GM12878 (cell line): ENCODE data around the gene PTEN. TPM values are rescaled to one million over a fixed set of nuclear protein-coding genes. Genes with fewer than 3 reads are reported as not detected.
A peak's percentile ranks its signal among the peaks of the same experiment; 100 is the strongest.

ENCODE experiments used
- ATAC-seq: fragments of 200-7000 bp; cut with Tn5 transposase; 3 replicates; pipeline ENCODE4 v1.9.1; 2020; ENCODE audit warnings: mild to moderate bottlenecking, moderate library complexity
- BruUV-seq: library from RNA; stranded (reverse); fragments of 400-500 nt; replicated peaks from 2 replicates; lab custom pipeline; 2021; lab: Mats Ljungman, UMichigan
- CTCF ChIA-PET: fragments of 300-600 bp; sonication (Branson Sonifier 250); formaldehyde crosslinking; extraction: SDS; loops from one replicate; lab custom pipeline; 2021; ENCODE audit warnings: inconsistent platforms; lab: Yijun Ruan, JAX
- POLR2A ChIA-PET: fragments of 350-600 bp; formaldehyde crosslinking; extraction: SDS; loops from one replicate; lab custom pipeline; 2021; ENCODE audit warnings: inconsistent platforms; lab: Charles Lee
- RAD21 ChIA-PET: fragments of 300-600 bp; sonication (Branson Sonifier 250); formaldehyde crosslinking; loops from one replicate; lab custom pipeline; 2023; ENCODE audit warnings: antibody characterized with exemption; ENCODE audit not compliant: unreplicated experiment; lab: Charles Lee
- SMC1A ChIA-PET: fragments of 300-600 bp; sonication (Branson Sonifier 250); formaldehyde crosslinking; loops from one replicate; lab custom pipeline; 2023; ENCODE audit not compliant: unreplicated experiment, uncharacterized antibody; lab: Charles Lee
- DNase-seq: peaks from one replicate; pipeline ENCODE4 v3.0.0-alpha.2; 2011; ENCODE audit warnings: low read depth, low spot score
- FAIRE-seq: peaks from 3 replicates; lab custom pipeline; 2011; peaks lifted over from hg19 to GRCh38; lab: Jason Lieb, UNC
- H2AFZ ChIP-seq: 2 replicates; pipeline ENCODE4 v1.6.0; 2011; ENCODE audit warnings: low read depth, low read length, control low read depth; ENCODE audit not compliant: control insufficient read depth
- H3K27ac ChIP-seq: 2 replicates; pipeline ENCODE4 v1.5.1; 2011; ENCODE audit warnings: control low read depth; ENCODE audit not compliant: control insufficient read depth, insufficient read depth
- H3K27me3 ChIP-seq, 2 experiments: replicated peaks in 1 of 2; 2 replicates each; pipeline versions ENCODE4 v1.6.0 to v1.6.1; 2011; ENCODE audit warnings: low read length in 1 of 2; ENCODE audit not compliant: control insufficient read depth in 2 of 2, insufficient read depth in 2 of 2
- H3K36me3 ChIP-seq, 2 experiments: 2 replicates each; pipeline ENCODE4 v1.5.1; 2011; ENCODE audit warnings: low read length in 1 of 2; ENCODE audit not compliant: control insufficient read depth in 2 of 2, insufficient read depth in 2 of 2
- H3K4me1 ChIP-seq: 2 replicates; pipeline ENCODE4 v1.6.1; 2011; ENCODE audit warnings: mild to moderate bottlenecking, low read length, moderate library complexity, mixed read lengths; ENCODE audit not compliant: control insufficient read depth, insufficient read depth
- H3K4me2 ChIP-seq: 2 replicates; pipeline ENCODE4 v1.6.0; 2011; ENCODE audit warnings: control low read depth; ENCODE audit not compliant: control insufficient read depth, insufficient read depth
- H3K4me3 ChIP-seq: fragments of 200-600 bp; sonication (generic); 2 replicates; pipeline ENCODE4 v1.5.1; 2016
- H3K79me2 ChIP-seq: 2 replicates; pipeline ENCODE4 v1.6.0; 2011; ENCODE audit warnings: low read length; ENCODE audit not compliant: control insufficient read depth, insufficient read depth
- H3K9ac ChIP-seq: 2 replicates; pipeline ENCODE4 v1.8.0; 2011; ENCODE audit warnings: low read length, control low read depth, mixed read lengths; ENCODE audit not compliant: control insufficient read depth, insufficient read depth
- H3K9me3 ChIP-seq: replicated peaks from 3 replicates; pipeline ENCODE4 v1.5.1; 2011; ENCODE audit warnings: mild to moderate bottlenecking, low read length; ENCODE audit not compliant: control insufficient read depth, insufficient read depth
- H4K20me1 ChIP-seq: 2 replicates; pipeline ENCODE4 v1.6.0; 2011; ENCODE audit not compliant: control insufficient read depth, insufficient read depth
- ATF2 ChIP-seq: IDR thresholded peaks from 2 replicates; pipeline ENCODE4 v1.6.1; 2012; ENCODE audit warnings: low read length, inconsistent platforms
- CEBPB ChIP-seq, 2 experiments: fragments of 150-350 bp in 1 of 2; IDR thresholded peaks; 2 replicates each; pipeline ENCODE4 v1.6.1; 2012 to 2014; ENCODE audit warnings: low read depth in 2 of 2, low read length in 2 of 2, borderline replicate concordance in 1 of 2, inconsistent platforms in 1 of 2
- FOXK2 ChIP-seq: fragments of 450-650 bp; IDR thresholded peaks from 2 replicates; pipeline ENCODE4 v1.6.1; 2017; ENCODE audit warnings: mild to moderate bottlenecking, moderate library complexity
- KAT2A ChIP-seq: conservative IDR thresholded peaks from 2 replicates; pipeline ENCODE4 v1.6.1; 2011; ENCODE audit warnings: low read depth, low read length; ENCODE audit not compliant: control insufficient read depth
- NFXL1 ChIP-seq: fragments of 450-650 bp; IDR thresholded peaks from 2 replicates; pipeline ENCODE4 v1.6.1; 2017; ENCODE audit warnings: antibody characterized with exemption, mild to moderate bottlenecking, borderline replicate concordance
- NR2F1 ChIP-seq: fragments of 450-650 bp; conservative IDR thresholded peaks from 2 replicates; pipeline ENCODE4 v1.6.1; 2017; ENCODE audit warnings: mild to moderate bottlenecking
- SPI1 ChIP-seq: IDR thresholded peaks from 2 replicates; pipeline ENCODE4 v1.6.1; 2011; ENCODE audit warnings: low read depth, mild to moderate bottlenecking, low read length, moderate library complexity, borderline replicate concordance; ENCODE audit not compliant: insufficient read depth
- ZBTB4 ChIP-seq: fragments of 450-650 bp; formaldehyde crosslinking; IDR thresholded peaks from 2 replicates; pipeline ENCODE4 v1.4.0; 2022; ENCODE audit warnings: mild to moderate bottlenecking, moderate library complexity
- ZZZ3 ChIP-seq: IDR thresholded peaks from 2 replicates; pipeline ENCODE4 v1.6.1; 2011; ENCODE audit warnings: low read depth; ENCODE audit not compliant: control insufficient read depth, insufficient read length
- WGBS: methylation state at CpG from one replicate; pipeline ENCODE4 v1.1.6; 2016; ENCODE audit warnings: low lambda C conversion rate; ENCODE audit not compliant: insufficient replicate concordance, insufficient coverage; ENCODE audit errors: missing lambda C conversion rate; 5-methylcytosine and 5-hydroxymethylcytosine counted together
- in situ Hi-C: fragments of 300-500 bp; cut with MboI; formaldehyde crosslinking; loops from 9 replicates; pipeline ENCODE4 v1.14.3; 2018; ENCODE audit warnings: mixed read lengths
- intact Hi-C: fragments of 100-400 bp; cut with micrococcal nuclease; formaldehyde crosslinking; loops from one replicate; pipeline ENCODE4 v1.14.2; 2022; ENCODE audit not compliant: unreplicated experiment
- polyA plus RNA-seq, 11 experiments: library from polyadenylated mRNA; depleted of rRNA in 4 of 11; unstranded in 6 of 11; stranded (reverse) in 5 of 11; fragments of >200 nt; fragmentation: Nextera tagmentation in 4 of 11; fragmentation: Illumina TruSeq in 1 of 11; extraction: Ambion mirVana in 4 of 11; extraction: Trizol in 1 of 11; gene quantifications; 1 replicate in 1 of 11; 2 replicates in 10 of 11; pipeline versions ENCODE4 v1.2.1 to v1.2.3, GENCODE V29; 2011 to 2016; ENCODE audit warnings: inconsistent platforms in 2 of 11, missing spikeins in 2 of 11, low read depth in 1 of 11
- total RNA-seq, 4 experiments: library from RNA; depleted of rRNA in 3 of 4; stranded (reverse); fragments of >200 nt in 3 of 4; fragmentation: Illumina TruSeq in 1 of 4; extraction: Trizol in 1 of 4; gene quantifications; 2 replicates each; pipeline versions ENCODE4 v1.2.1 to v1.2.3, GENCODE V29; 2013 to 2021
- TF ChIP-seq, protein P1 (sequence below), 3 experiments: IDR thresholded peaks in 2 of 3; conservative IDR thresholded peaks in 1 of 3; 2 replicates each; pipeline ENCODE4 v1.5.1; 2011; ENCODE audit warnings: low read depth in 3 of 3, low read length in 3 of 3, mild to moderate bottlenecking in 3 of 3, control low read depth in 2 of 3, moderate library complexity in 2 of 3, inconsistent platforms in 1 of 3, mixed read lengths in 1 of 3; ENCODE audit not compliant: control insufficient read depth in 2 of 3, insufficient read depth in 1 of 3; ENCODE audit errors: extremely low read depth in 1 of 3

Gene PTEN
- total and polyA plus RNA-seq, 10 of the 15 experiments (the other 5 are each of a cell fraction or from before 2014, with no cell fraction given), result 26.1 to 175 (median 58.1) TPM

DNA sequence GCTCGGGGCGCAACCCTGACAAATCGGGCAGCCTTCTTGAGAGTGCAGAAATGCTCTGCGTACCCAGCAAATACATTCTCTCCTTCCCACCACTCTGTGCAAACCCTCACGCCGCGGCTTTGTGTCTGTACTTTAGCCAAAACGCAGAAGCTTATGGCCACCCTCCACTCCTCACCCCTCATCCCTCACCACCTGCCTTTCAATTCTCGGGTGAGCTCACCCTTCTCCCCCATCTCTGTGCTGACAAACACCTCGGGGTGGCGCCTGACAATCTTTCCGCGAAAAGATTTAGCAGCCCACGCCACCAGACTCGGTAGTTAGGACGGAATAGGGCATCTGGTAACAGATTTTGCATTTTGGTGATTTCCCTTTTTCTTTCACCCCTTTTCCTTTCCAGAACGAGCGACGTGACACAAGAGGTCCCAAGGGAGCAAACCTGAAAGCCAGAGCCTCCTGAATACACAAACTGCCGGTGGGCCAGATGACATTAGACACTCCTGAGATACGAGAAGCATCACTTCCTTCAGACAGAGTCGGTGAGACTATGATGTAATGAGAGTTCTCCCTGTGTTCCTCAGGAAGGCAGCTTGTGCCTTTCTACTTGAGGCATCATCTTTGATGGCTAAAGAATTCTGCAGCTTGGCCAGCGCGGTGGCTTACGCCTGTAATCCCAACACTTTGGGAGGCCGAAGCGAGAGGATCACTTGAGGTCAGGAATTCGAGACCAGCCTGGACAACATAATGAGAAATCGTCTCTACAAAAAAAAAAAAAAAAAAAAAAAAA, 44.7 kb upstream of the PTEN start (continued):
- no peak for TF ChIP-seq ZBTB4
- TF ChIP-seq CEBPB (IDR thresholded peaks at IDR 0.05; ENCODE audit: borderline replicate concordance in 1 of 2, low read depth in 2 of 2, low read length in 2 of 2), result no peak
- no peak for TF ChIP-seq NFXL1
- TF ChIP-seq NR2F1, result no peak
- TF ChIP-seq KAT2A, result no peak
- no peak for TF ChIP-seq ZZZ3
- TF ChIP-seq, all 136 proteins: peak for 22

DNA sequence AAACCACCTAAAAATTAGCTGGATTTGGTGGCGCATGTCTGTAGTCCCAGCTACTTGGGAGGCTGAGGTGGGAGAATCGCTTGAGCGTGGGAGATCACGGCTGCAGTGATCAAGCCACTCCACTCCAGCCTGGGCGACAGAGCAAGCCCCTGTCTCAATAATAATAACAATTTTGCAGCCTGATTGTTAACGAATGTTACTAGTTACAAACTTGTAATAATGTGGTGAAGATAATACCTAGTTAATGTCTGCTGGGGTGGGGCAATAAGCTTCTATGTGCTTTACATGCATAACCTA, 44.2 kb upstream of the PTEN start:
- ChIA-PET RAD21 (interaction anchor here (0.7 to 2.8 kb wide), 8 partner anchors 9 to 573 kb away, joined by 4 to 13 read pairs (median 5); partner anchors contain the start of genes KLLN and PTEN), SMC1A (interaction anchor here (1.2 to 3.7 kb wide), 8 partner anchors 10 to 296 kb away, joined by 3 to 21 read pairs (median 6); no protein-coding TSS in a partner anchor)
- no peaks in the 10 kb centered on the region; a peak in 1 of 4 replicates for H3K36me3 ChIP-seq
- no TSS peak for BruUV-seq
- WGBS, result 94% methylated on average over 6 of the region's 6 CpGs
- no peaks in the 10 kb centered on the region for H3K27me3 ChIP-seq
- H3K27ac ChIP-seq, result no peak overlapping the region
- 0 out of 2 replicates have a peak overlapping the region, but pooled peaks have one; percentile 44 for H3K4me2 ChIP-seq
- no peak overlapping the region for H3K4me3 ChIP-seq
- in situ Hi-C loops (no loop called here), intact Hi-C loops (no loop called here)
- no peaks in the 10 kb centered on the region for H4K20me1 ChIP-seq
- no peak overlapping the region for H3K9ac ChIP-seq
- peaks cover 4% of the 10 kb centered on the region; the same call in 1 of the 2 replicates for H3K4me1 ChIP-seq
- TF ChIP-seq ATF2 (no peak), FOXK2 (no peak), SPI1 (no peak)
- TF ChIP-seq, protein P1, sequence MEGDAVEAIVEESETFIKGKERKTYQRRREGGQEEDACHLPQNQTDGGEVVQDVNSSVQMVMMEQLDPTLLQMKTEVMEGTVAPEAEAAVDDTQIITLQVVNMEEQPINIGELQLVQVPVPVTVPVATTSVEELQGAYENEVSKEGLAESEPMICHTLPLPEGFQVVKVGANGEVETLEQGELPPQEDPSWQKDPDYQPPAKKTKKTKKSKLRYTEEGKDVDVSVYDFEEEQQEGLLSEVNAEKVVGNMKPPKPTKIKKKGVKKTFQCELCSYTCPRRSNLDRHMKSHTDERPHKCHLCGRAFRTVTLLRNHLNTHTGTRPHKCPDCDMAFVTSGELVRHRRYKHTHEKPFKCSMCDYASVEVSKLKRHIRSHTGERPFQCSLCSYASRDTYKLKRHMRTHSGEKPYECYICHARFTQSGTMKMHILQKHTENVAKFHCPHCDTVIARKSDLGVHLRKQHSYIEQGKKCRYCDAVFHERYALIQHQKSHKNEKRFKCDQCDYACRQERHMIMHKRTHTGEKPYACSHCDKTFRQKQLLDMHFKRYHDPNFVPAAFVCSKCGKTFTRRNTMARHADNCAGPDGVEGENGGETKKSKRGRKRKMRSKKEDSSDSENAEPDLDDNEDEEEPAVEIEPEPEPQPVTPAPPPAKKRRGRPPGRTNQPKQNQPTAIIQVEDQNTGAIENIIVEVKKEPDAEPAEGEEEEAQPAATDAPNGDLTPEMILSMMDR (IDR thresholded peaks at IDR 0.05 in 2 of 3, conservative IDR thresholded peaks at IDR 0.05 in 1 of 3; ENCODE audit: control insufficient read depth in 2 of 3, extremely low read depth in 1 of 3, insufficient read depth in 1 of 3, low read depth in 3 of 3, low read length in 3 of 3), result no peak
- TF ChIP-seq, all 136 proteins: peak for 0
- DNase-seq (no peak), FAIRE-seq (no peak), ATAC-seq (no peak)
- Histone ChIP-seq H3K79me2 (peaks cover 42% of the 10 kb centered on the region), H2AFZ (no peak overlapping the region), H3K9me3 (no peaks in the 10 kb centered on the region)
- CTCF ChIA-PET, result interaction anchor here (0.6 to 1.6 kb wide), 6 partner anchors 9 to 733 kb away, joined by 3 to 7 read pairs (median 4); no protein-coding TSS in a partner anchor
- POLR2A ChIA-PET, result interaction anchor here (0.5 to 2.3 kb wide), 8 partner anchors 11 to 1430 kb away, joined by 3 to 17 read pairs (median 4); no protein-coding TSS in a partner anchor
